IMR-90 (cell line): ENCODE results near the gene ATG2A.
A peak's percentile ranks its signal among the peaks of the same experiment; 100 is the strongest.

Experiments
- BHLHE40 ChIP-seq: fragments of 150-350 bp; IDR thresholded peaks from 2 replicates; pipeline ENCODE4 v1.6.1; 2016; ENCODE audit warnings: mild to moderate bottlenecking, low read depth, low read length
- CHD1 ChIP-seq: IDR thresholded peaks from 2 replicates; pipeline ENCODE4 v1.6.1; 2012; ENCODE audit warnings: low read depth, low read length, improper control_type of control experiment
- CTCF ChIP-seq: conservative IDR thresholded peaks from 2 replicates; pipeline ENCODE4 v1.5.1; 2012; ENCODE audit warnings: mild to moderate bottlenecking, low read depth, low read length, improper control_type of control experiment
- POLR2A ChIP-seq: IDR thresholded peaks from 2 replicates; pipeline ENCODE4 v1.6.1; 2012; ENCODE audit warnings: mild to moderate bottlenecking, low read depth, low read length
- USF2 ChIP-seq: fragments of 150-350 bp; IDR thresholded peaks from 2 replicates; pipeline ENCODE4 v1.6.1; 2017; ENCODE audit warnings: mild to moderate bottlenecking, antibody characterized with exemption, low read length, low read depth

GRCh38 chr11:64878494-64879243 lies 38.3 kb downstream of the ATG2A start, which contains the start of gene EHD1:
- TF ChIP-seq CTCF (peak; percentile 80), POLR2A (peak; percentile 100), BHLHE40 (peak; percentile 71), CHD1 (no peak), USF2 (no peak)
